HepG2 (cell line): Measurements from ENCODE around the gene TRPC4AP. TPM values are rescaled to one million over a fixed set of nuclear protein-coding genes. Genes with fewer than 3 reads are reported as not detected.

Experiments
- ATAC-seq: fragments of 200-7000 bp; cut with Tn5 transposase; 3 replicates; pipeline ENCODE4 v1.9.1; 2020; ENCODE audit warnings: mild to moderate bottlenecking, moderate library complexity
- BruUV-seq: library from RNA; stranded (reverse); fragments of 400-500 nt; replicated peaks from 2 replicates; lab custom pipeline; 2021; lab: Mats Ljungman, UMichigan
- CTCF ChIA-PET: fragments of 300-600 bp; formaldehyde crosslinking; extraction: SDS; loops from one replicate; lab custom pipeline; 2021; ENCODE audit warnings: low total read pairs, inconsistent platforms, low intra/inter-chr PET ratio; lab: Yijun Ruan, JAX
- POLR2A ChIA-PET: fragments of 350-600 bp; sonication (Branson Sonifier 250); formaldehyde crosslinking; loops from one replicate; lab custom pipeline; 2020; ENCODE audit warnings: antibody characterized with exemption, inconsistent platforms; lab: Yijun Ruan, JAX
- DNase-seq: peaks from one replicate; pipeline ENCODE4 v3.0.0-alpha.2; 2015; ENCODE audit warnings: low spot score
- FAIRE-seq: peaks from 3 replicates; lab custom pipeline; 2011; peaks lifted over from hg19 to GRCh38; lab: Jason Lieb, UNC
- H2AFZ ChIP-seq: one replicate; pipeline ENCODE4 v1.6.1; 2011; ENCODE audit warnings: low read length, inconsistent platforms
- H3K27ac ChIP-seq: fragments of 300-600 bp; 3 replicates; pipeline ENCODE4 v1.8.0; 2011; ENCODE audit warnings: mixed run types, mild to moderate bottlenecking, mixed read lengths, low read length, inconsistent platforms; ENCODE audit not compliant: insufficient read depth; ENCODE audit errors: extremely low read length
- H3K27me3 ChIP-seq, 2 experiments: fragments of 200-600 bp in 1 of 2; 2 replicates in 1 of 2; 3 replicates in 1 of 2; pipeline versions ENCODE4 v1.6.0 to v1.8.0; 2011; ENCODE audit warnings: low read length in 2 of 2, mild to moderate bottlenecking in 2 of 2, moderate library complexity in 2 of 2, inconsistent platforms in 1 of 2; ENCODE audit not compliant: insufficient read depth in 2 of 2, control insufficient read depth in 1 of 2
- H3K36me3 ChIP-seq, 2 experiments: fragments of 200-600 bp in 1 of 2; replicated peaks in 1 of 2; 2 replicates in 1 of 2; 3 replicates in 1 of 2; pipeline versions ENCODE4 v1.5.1 to v1.8.0; 2011; ENCODE audit warnings: low read length in 2 of 2, inconsistent platforms in 1 of 2; ENCODE audit not compliant: insufficient read depth in 2 of 2, control insufficient read depth in 1 of 2
- H3K4me1 ChIP-seq: 2 replicates; pipeline ENCODE4 v1.5.1; 2012; ENCODE audit warnings: low read length, inconsistent platforms; ENCODE audit not compliant: insufficient read depth
- H3K4me2 ChIP-seq: 2 replicates; pipeline ENCODE4 v1.6.0; 2011; ENCODE audit warnings: low read depth, low read length, inconsistent platforms
- H3K4me3 ChIP-seq, 3 experiments: fragments of 200-600 bp in 1 of 3; sonication (generic), shearing (Covaris generic) in 1 of 3; replicated peaks in 1 of 3; 2 replicates each; pipeline ENCODE4 v1.5.1; 2011 to 2016; ENCODE audit warnings: low read length in 3 of 3, inconsistent platforms in 2 of 3, low read depth in 2 of 3, mild to moderate bottlenecking in 2 of 3, control low read depth in 1 of 3, mixed read lengths in 1 of 3; ENCODE audit not compliant: insufficient read depth in 1 of 3
- H3K79me2 ChIP-seq: one replicate; pipeline ENCODE4 v1.6.1; 2011; ENCODE audit warnings: low read length, inconsistent platforms; ENCODE audit not compliant: insufficient read depth
- H3K9ac ChIP-seq: 2 replicates; pipeline ENCODE4 v1.6.0; 2011; ENCODE audit warnings: mild to moderate bottlenecking, low read depth, low read length, inconsistent platforms; ENCODE audit not compliant: insufficient read depth
- H3K9me3 ChIP-seq: 2 replicates; pipeline ENCODE4 v1.5.1; 2012; ENCODE audit warnings: mild to moderate bottlenecking, low read length
- H4K20me1 ChIP-seq: 2 replicates; pipeline ENCODE4 v1.6.0; 2011; ENCODE audit warnings: inconsistent platforms, mild to moderate bottlenecking, low read length, moderate library complexity; ENCODE audit not compliant: insufficient read depth
- AGO2 ChIP-seq: fragments of 200-400 bp; formaldehyde crosslinking; optimal IDR thresholded peaks from 2 replicates; pipeline ENCODE3; 2017; ENCODE audit warnings: mild to moderate bottlenecking, low read depth, low read length, moderate library complexity
- AHR ChIP-seq: IDR thresholded peaks from 2 replicates; pipeline ENCODE4 v1.6.1; 2018; ENCODE audit warnings: missing genetic modification reagents, missing compliant biosample characterization
- ASH2L ChIP-seq: fragments of 300-600, 200-600 bp; sonication (generic); IDR thresholded peaks from 2 replicates; pipeline ENCODE4 v1.7.0; 2017; ENCODE audit warnings: low read depth, mild to moderate bottlenecking, moderate library complexity, mixed read lengths, low read length; ENCODE audit not compliant: insufficient read length
- RBM22 ChIP-seq: fragments of 200-400 bp; formaldehyde crosslinking; optimal IDR thresholded peaks from 2 replicates; pipeline ENCODE3; 2017; ENCODE audit warnings: mild to moderate bottlenecking, low read length, moderate library complexity
- SNRNP70 ChIP-seq: fragments of 200-400 bp; formaldehyde crosslinking; IDR thresholded peaks from 2 replicates; pipeline ENCODE4 v1.6.1; 2017; ENCODE audit warnings: mild to moderate bottlenecking, low read depth, low read length, moderate library complexity
- SP4 ChIP-seq: sonication (generic); formaldehyde crosslinking; IDR thresholded peaks from 2 replicates; pipeline ENCODE4 v1.8.1; 2023; ENCODE audit warnings: mild to moderate bottlenecking, missing genetic modification reagents
- TGIF2 ChIP-seq: IDR thresholded peaks from 2 replicates; pipeline ENCODE4 v1.6.1; 2016; ENCODE audit warnings: control low read depth, missing compliant biosample characterization
- ZC3H13 ChIP-seq: sonication (generic); formaldehyde crosslinking; IDR thresholded peaks from 2 replicates; pipeline ENCODE4 v1.8.1; 2023; ENCODE audit warnings: mild to moderate bottlenecking, missing genetic modification reagents, moderate library complexity
- ZNF101 ChIP-seq: sonication (generic); formaldehyde crosslinking; IDR thresholded peaks from 2 replicates; pipeline ENCODE4 v1.4.0; 2020; ENCODE audit warnings: mild to moderate bottlenecking, low read depth, missing genetic modification reagents, borderline replicate concordance
- WGBS: methylation state at CpG from one replicate; pipeline ENCODE4 v1.1.6; 2017; ENCODE audit warnings: low lambda C conversion rate; 5-methylcytosine and 5-hydroxymethylcytosine counted together
- in situ Hi-C: cut with HindIII; loops from 2 replicates; pipeline ENCODE4 v1.10.0; 2017; ENCODE audit warnings: low pct_unique_long_range_greater_than_20kb; ENCODE audit not compliant: extremely low pct_ligation_motif_present
- intact Hi-C: fragments of 100-400 bp; cut with micrococcal nuclease; formaldehyde crosslinking; loops from one replicate; pipeline ENCODE4 v1.10.0; 2022; ENCODE audit not compliant: unreplicated experiment
- polyA plus RNA-seq, 8 experiments: library from polyadenylated mRNA; depleted of rRNA in 3 of 8; stranded (reverse) in 7 of 8; unstranded in 1 of 8; fragments of >200 nt; fragmentation: Illumina TruSeq in 4 of 8; extraction: Trizol in 4 of 8; gene quantifications; 2 replicates each; pipeline versions ENCODE4 v1.2.1 to v1.2.3, GENCODE V29; 2011 to 2016; ENCODE audit warnings: low read depth in 4 of 8, missing spikeins in 1 of 8, mixed read lengths in 1 of 8; ENCODE audit not compliant: insufficient read depth in 1 of 8
- total RNA-seq, 5 experiments: library from RNA; depleted of rRNA; stranded (reverse); fragments of >200 nt; fragmentation: Illumina TruSeq; extraction: Trizol; gene quantifications; 2 replicates each; pipeline ENCODE4 v1.2.3, GENCODE V29; 2016; ENCODE audit warnings: low read depth in 1 of 5
- TF ChIP-seq, protein P1 (sequence below): sonication (generic); formaldehyde crosslinking; IDR thresholded peaks from 2 replicates; pipeline ENCODE4 v1.5.1; 2020; ENCODE audit warnings: missing genetic modification reagents, mild to moderate bottlenecking, borderline replicate concordance
- TF ChIP-seq, protein P2 (sequence below): sonication (generic); formaldehyde crosslinking; IDR thresholded peaks from 2 replicates; pipeline ENCODE4 v1.4.0; 2020; ENCODE audit warnings: missing genetic modification reagents, borderline replicate concordance

TRPC4AP gene
- total and polyA plus RNA-seq, 2 of the 13 experiments (the other 11 are each of a cell fraction or from before 2014, with no cell fraction given): 136 to 137 TPM

DNA sequence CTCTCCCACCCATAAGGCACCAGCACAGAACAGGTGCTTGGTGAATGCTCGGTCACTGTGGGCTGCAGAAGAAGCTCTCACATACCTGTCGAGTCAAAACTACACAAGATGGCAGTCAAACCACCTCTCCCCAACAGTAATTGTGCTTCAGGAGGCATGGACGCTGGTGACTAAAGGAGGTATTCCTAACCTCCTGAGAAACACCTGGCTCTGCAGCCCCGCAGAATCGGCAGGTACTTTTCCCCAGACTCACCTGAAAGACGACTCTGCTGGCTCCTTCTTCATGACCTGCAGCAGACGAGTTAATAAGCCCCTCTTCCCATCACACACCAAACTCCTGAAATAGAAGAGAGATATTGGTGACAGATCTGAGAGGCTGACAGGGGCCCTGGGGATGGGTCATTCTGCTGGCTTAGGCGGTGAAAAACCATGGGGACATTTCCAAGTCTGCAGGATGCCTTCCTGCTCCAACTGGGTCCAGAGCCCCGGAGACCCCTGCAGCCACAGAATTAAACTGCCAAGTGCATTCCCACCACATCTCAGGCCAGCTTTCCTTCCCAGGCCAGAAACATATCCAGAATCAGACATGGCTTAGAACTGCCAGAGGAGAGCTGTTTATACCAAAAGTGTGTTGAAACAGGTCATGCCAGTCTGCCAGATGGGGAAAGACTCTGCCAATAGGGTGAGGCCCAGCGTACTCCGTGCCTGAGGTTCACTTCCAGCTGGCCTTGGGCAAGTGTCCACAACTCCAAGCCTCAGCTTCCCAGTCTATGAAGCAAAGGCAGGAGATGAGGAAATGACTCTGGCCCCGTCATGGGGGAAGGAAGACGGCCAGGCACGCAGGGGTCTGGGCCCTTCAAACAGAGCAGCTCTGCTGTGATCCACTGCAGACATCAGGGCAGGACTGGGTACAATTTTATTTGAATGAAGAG is 83.9 kb downstream of the TRPC4AP start:
- TF ChIP-seq AHR (0 out of 2 replicates have a peak, but pooled peaks have one; percentile 9), ASH2L (no peak), SP4 (CRISPR knock-in tag) (0 out of 2 replicates have a peak, but pooled peaks have one; percentile 13), TGIF2 (CRISPR knock-in tag) (no peak), ZNF101 (CRISPR knock-in tag) (no peak)
- ATAC-seq (no peak), FAIRE-seq (no peak), DNase-seq (no peak)
- Histone ChIP-seq H2AFZ (no peak overlapping the region), H3K27me3 (no peaks in the 10 kb centered on the region), H3K36me3 (peaks cover 84 to 98% of the 10 kb centered on the region in 2 experiments), H4K20me1 (no peaks in the 10 kb centered on the region; the same call in 1 of the 2 replicates), H3K27ac (no peak overlapping the region), H3K4me1 (no peaks in the 10 kb centered on the region), H3K9ac (no peak overlapping the region), H3K4me3 (no peak overlapping the region), H3K79me2 (no peaks in the 10 kb centered on the region), H3K4me2 (no peak overlapping the region), H3K9me3 (no peaks in the 10 kb centered on the region)
- ChIA-PET POLR2A (no interaction called here), CTCF (no interaction called here)
- no TSS peak for BruUV-seq
- in situ Hi-C loops: no loop called here
- WGBS: 95% methylated on average over 14 of the region's 14 CpGs
- intact Hi-C loops: no loop called here

DNA sequence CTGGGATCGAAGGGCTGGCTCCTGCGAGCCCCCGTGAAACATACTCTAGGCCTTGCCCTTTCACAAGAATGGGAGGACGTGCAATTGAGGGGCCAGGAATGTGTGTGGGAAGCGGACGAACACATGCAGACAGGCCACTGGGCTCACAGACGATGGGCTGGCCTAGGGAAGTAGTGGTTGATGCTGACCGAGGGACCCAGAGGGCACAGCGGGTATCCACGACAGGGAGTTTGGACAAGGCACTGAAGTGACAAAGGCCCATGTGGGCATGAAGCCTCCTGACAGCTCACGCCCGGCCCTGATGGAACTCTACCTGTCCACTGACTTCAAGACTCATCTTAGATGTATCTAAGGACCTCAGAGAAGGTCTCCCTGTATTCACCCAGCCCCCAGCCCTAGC is 84.7 kb downstream of the TRPC4AP start:
- Histone ChIP-seq H2AFZ (no peak overlapping the region), H3K79me2 (no peaks in the 10 kb centered on the region), H3K4me3 (no peak overlapping the region), H3K36me3 (peaks cover 86 to 98% of the 10 kb centered on the region in 2 experiments), H3K4me2 (no peak overlapping the region), H4K20me1 (no peaks in the 10 kb centered on the region; the same call in 1 of the 2 replicates), H3K9ac (no peak overlapping the region), H3K27me3 (no peaks in the 10 kb centered on the region), H3K27ac (no peak overlapping the region), H3K9me3 (no peaks in the 10 kb centered on the region), H3K4me1 (peaks cover 5% of the 10 kb centered on the region)
- in situ Hi-C loops: no loop called here
- WGBS: 99% methylated on average over 12 of the region's 12 CpGs
- DNase-seq (no peak), ATAC-seq (no peak), FAIRE-seq (no peak)
- no TSS peak for BruUV-seq
- intact Hi-C loops: no loop called here
- POLR2A ChIA-PET: no interaction called here
- CTCF ChIA-PET: no interaction called here
- TF ChIP-seq ZC3H13 (CRISPR knock-in tag) (no peak), AGO2 (peak; percentile 40), RBM22 (no peak), SNRNP70 (no peak)
- TF ChIP-seq, protein P1, sequence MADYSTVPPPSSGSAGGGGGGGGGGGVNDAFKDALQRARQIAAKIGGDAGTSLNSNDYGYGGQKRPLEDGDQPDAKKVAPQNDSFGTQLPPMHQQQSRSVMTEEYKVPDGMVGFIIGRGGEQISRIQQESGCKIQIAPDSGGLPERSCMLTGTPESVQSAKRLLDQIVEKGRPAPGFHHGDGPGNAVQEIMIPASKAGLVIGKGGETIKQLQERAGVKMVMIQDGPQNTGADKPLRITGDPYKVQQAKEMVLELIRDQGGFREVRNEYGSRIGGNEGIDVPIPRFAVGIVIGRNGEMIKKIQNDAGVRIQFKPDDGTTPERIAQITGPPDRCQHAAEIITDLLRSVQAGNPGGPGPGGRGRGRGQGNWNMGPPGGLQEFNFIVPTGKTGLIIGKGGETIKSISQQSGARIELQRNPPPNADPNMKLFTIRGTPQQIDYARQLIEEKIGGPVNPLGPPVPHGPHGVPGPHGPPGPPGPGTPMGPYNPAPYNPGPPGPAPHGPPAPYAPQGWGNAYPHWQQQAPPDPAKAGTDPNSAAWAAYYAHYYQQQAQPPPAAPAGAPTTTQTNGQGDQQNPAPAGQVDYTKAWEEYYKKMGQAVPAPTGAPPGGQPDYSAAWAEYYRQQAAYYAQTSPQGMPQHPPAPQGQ (CRISPR knock-in tag): no peak
- TF ChIP-seq, protein P2, sequence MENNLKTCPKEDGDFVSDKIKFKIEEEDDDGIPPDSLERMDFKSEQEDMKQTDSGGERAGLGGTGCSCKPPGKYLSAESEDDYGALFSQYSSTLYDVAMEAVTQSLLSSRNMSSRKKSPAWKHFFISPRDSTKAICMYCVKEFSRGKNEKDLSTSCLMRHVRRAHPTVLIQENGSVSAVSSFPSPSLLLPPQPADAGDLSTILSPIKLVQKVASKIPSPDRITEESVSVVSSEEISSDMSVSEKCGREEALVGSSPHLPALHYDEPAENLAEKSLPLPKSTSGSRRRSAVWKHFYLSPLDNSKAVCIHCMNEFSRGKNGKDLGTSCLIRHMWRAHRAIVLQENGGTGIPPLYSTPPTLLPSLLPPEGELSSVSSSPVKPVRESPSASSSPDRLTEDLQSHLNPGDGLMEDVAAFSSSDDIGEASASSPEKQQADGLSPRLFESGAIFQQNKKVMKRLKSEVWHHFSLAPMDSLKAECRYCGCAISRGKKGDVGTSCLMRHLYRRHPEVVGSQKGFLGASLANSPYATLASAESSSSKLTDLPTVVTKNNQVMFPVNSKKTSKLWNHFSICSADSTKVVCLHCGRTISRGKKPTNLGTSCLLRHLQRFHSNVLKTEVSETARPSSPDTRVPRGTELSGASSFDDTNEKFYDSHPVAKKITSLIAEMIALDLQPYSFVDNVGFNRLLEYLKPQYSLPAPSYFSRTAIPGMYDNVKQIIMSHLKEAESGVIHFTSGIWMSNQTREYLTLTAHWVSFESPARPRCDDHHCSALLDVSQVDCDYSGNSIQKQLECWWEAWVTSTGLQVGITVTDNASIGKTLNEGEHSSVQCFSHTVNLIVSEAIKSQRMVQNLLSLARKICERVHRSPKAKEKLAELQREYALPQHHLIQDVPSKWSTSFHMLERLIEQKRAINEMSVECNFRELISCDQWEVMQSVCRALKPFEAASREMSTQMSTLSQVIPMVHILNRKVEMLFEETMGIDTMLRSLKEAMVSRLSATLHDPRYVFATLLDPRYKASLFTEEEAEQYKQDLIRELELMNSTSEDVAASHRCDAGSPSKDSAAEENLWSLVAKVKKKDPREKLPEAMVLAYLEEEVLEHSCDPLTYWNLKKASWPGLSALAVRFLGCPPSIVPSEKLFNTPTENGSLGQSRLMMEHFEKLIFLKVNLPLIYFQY: no peak
